PC-3 (cell line): ENCODE data around the gene DENND2D. TPM values are rescaled to one million over a fixed set of nuclear protein-coding genes. Genes with fewer than 3 reads are reported as not detected.

Experiments used
- ATAC-seq: fragments of 200-7000 bp; cut with Tn5 transposase; 2 replicates; pipeline ENCODE4 v1.9.1; 2020; ENCODE audit warnings: mild to moderate bottlenecking, moderate library complexity
- BruUV-seq: library from RNA; stranded (reverse); fragments of 400-500 nt; replicated peaks from 2 replicates; lab custom pipeline; 2021; lab: Mats Ljungman, UMichigan
- CTCF ChIA-PET: fragments of 300-600 bp; sonication (Branson Sonifier 250); formaldehyde crosslinking; loops from one replicate; lab custom pipeline; 2022; ENCODE audit warnings: antibody characterized with exemption; lab: Charles Lee
- POLR2A ChIA-PET: fragments of 300-600 bp; sonication (Branson Sonifier 250); formaldehyde crosslinking; loops from one replicate; lab custom pipeline; 2022; ENCODE audit warnings: antibody characterized with exemption; ENCODE audit not compliant: unreplicated experiment; lab: Charles Lee
- DNase-seq: peaks from one replicate; pipeline ENCODE4 v3.0.0-alpha.2; 2015
- H2AFZ ChIP-seq: fragments of 300-600 bp; sonication (generic); 2 replicates; pipeline ENCODE4 v1.6.0; 2016; ENCODE audit warnings: antibody characterized with exemption, low read length
- H3F3A ChIP-seq: fragments of 300-600 bp; sonication (generic); one replicate; pipeline ENCODE4 v1.6.0; 2017; ENCODE audit warnings: antibody characterized with exemption, low read length, control low read depth, mild to moderate bottlenecking; ENCODE audit not compliant: unreplicated experiment
- H3K27ac ChIP-seq: fragments of 300-600 bp; sonication (generic); 2 replicates; pipeline ENCODE4 v1.5.1; 2016; ENCODE audit warnings: mild to moderate bottlenecking, low read length
- H3K27me3 ChIP-seq: fragments of 300-600 bp; sonication (generic); 2 replicates; pipeline ENCODE4 v1.6.1; 2016; ENCODE audit warnings: low read length, mixed read lengths
- H3K36me3 ChIP-seq: fragments of 300-600 bp; sonication (generic); 2 replicates; pipeline ENCODE4 v1.6.1; 2016; ENCODE audit warnings: low read depth, mixed run types, low read length, mixed read lengths
- H3K4me1 ChIP-seq: fragments of 300-600 bp; sonication (generic); 2 replicates; pipeline ENCODE4 v1.5.1; 2016; ENCODE audit warnings: low read length; ENCODE audit not compliant: insufficient read depth
- H3K4me2 ChIP-seq: fragments of 300-600 bp; sonication (generic); 2 replicates; pipeline ENCODE4 v1.6.0; 2016; ENCODE audit warnings: low read length
- H3K4me3 ChIP-seq: fragments of 300-600 bp; sonication (generic); 2 replicates; pipeline ENCODE4 v1.5.1; 2016; ENCODE audit warnings: mild to moderate bottlenecking, low read length, mixed read lengths
- H3K79me2 ChIP-seq: fragments of 300-600 bp; sonication (generic); 2 replicates; pipeline ENCODE4 v1.6.1; 2017; ENCODE audit warnings: low read length, mixed read lengths
- H3K9ac ChIP-seq: fragments of 300-600 bp; sonication (generic); 2 replicates; pipeline ENCODE4 v1.6.0; 2016; ENCODE audit warnings: mild to moderate bottlenecking, low read length
- H3K9me2 ChIP-seq: fragments of 300-600 bp; sonication (generic); replicated peaks from 2 replicates; pipeline ENCODE4 v1.6.1; 2016; ENCODE audit warnings: mixed run types, low read length, mixed read lengths
- H3K9me3 ChIP-seq: fragments of 300-600 bp; sonication (generic); 2 replicates; pipeline ENCODE4 v1.6.1; 2016; ENCODE audit warnings: low read length, mixed read lengths
- H4K20me1 ChIP-seq: fragments of 300-600 bp; sonication (generic); 2 replicates; pipeline ENCODE4 v1.6.1; 2016; ENCODE audit warnings: low read length, mixed read lengths
- EZH2 ChIP-seq: fragments of 300-600 bp; sonication (generic); IDR thresholded peaks from one replicate; pipeline ENCODE4 v1.6.1; 2017; ENCODE audit warnings: antibody characterized with exemption, mild to moderate bottlenecking, low read length; ENCODE audit not compliant: unreplicated experiment
- EZH2phosphoT487 ChIP-seq: fragments of 300-600 bp; sonication (generic); IDR thresholded peaks from 2 replicates; pipeline ENCODE4 v1.6.1; 2018; ENCODE audit warnings: mild to moderate bottlenecking, antibody characterized with exemption, low read length, borderline replicate concordance
- intact Hi-C: fragments of 100-400 bp; cut with micrococcal nuclease; formaldehyde crosslinking; loops from 2 replicates; pipeline ENCODE4 v1.9.0; 2023
- total RNA-seq: library from RNA; depleted of rRNA; stranded (reverse); fragments of >200 nt; gene quantifications from 2 replicates; pipeline ENCODE4 v1.2.3, GENCODE V29; 2014
- TF ChIP-seq, protein P1 (sequence below): fragments of 300-600 bp; sonication (generic); conservative IDR thresholded peaks from 2 replicates; pipeline ENCODE4 v1.5.1; 2017; ENCODE audit warnings: antibody characterized with exemption, low read depth, mild to moderate bottlenecking, low read length

Gene DENND2D
- total RNA-seq, 1 experiment from 2014 or later = 4.0 TPM

DNA sequence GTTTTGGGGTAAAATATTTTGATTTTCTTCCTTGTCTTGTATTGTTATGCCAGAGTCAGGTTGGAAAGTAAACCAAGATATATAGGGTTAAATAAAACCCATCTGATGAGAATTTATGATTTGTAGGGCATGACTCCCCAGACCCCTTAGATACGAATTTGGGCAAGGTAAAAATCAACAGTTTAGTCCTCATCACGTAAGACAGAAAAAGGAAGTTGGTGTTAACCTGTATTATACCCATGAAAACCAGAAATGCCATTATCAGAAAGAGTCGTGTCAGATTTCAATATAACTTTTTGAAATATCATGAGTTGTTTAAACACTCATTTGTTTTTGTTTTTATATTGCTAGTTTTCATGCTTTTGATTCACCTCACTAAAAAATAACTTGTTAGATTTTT lies 48.6 kb downstream of the DENND2D start:
- Histone ChIP-seq H3K27me3 (no peaks in the 10 kb centered on the region), H3K9me3 (no peaks in the 10 kb centered on the region), H4K20me1 (no peaks in the 10 kb centered on the region), H2AFZ (no peak overlapping the region), H3K9ac (no peak overlapping the region), H3K4me1 (no peaks in the 10 kb centered on the region), H3K9me2 (no peaks in the 10 kb centered on the region), H3K4me3 (no peak overlapping the region), H3F3A (no peaks in the 10 kb centered on the region), H3K36me3 (peaks cover 51% of the 10 kb centered on the region), H3K79me2 (peaks cover 56% of the 10 kb centered on the region), H3K4me2 (no peak overlapping the region), H3K27ac (no peak overlapping the region)
- TF ChIP-seq, protein P1, sequence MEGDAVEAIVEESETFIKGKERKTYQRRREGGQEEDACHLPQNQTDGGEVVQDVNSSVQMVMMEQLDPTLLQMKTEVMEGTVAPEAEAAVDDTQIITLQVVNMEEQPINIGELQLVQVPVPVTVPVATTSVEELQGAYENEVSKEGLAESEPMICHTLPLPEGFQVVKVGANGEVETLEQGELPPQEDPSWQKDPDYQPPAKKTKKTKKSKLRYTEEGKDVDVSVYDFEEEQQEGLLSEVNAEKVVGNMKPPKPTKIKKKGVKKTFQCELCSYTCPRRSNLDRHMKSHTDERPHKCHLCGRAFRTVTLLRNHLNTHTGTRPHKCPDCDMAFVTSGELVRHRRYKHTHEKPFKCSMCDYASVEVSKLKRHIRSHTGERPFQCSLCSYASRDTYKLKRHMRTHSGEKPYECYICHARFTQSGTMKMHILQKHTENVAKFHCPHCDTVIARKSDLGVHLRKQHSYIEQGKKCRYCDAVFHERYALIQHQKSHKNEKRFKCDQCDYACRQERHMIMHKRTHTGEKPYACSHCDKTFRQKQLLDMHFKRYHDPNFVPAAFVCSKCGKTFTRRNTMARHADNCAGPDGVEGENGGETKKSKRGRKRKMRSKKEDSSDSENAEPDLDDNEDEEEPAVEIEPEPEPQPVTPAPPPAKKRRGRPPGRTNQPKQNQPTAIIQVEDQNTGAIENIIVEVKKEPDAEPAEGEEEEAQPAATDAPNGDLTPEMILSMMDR = no peak
- TF ChIP-seq EZH2 = no peak
- TF ChIP-seq EZH2phosphoT487 = no peak
- intact Hi-C loops = no loop called here
- DNase-seq (no peak), ATAC-seq (no peak)
- BruUV-seq = no TSS peak
- POLR2A ChIA-PET = no interaction called here
- CTCF ChIA-PET = no interaction called here

DNA sequence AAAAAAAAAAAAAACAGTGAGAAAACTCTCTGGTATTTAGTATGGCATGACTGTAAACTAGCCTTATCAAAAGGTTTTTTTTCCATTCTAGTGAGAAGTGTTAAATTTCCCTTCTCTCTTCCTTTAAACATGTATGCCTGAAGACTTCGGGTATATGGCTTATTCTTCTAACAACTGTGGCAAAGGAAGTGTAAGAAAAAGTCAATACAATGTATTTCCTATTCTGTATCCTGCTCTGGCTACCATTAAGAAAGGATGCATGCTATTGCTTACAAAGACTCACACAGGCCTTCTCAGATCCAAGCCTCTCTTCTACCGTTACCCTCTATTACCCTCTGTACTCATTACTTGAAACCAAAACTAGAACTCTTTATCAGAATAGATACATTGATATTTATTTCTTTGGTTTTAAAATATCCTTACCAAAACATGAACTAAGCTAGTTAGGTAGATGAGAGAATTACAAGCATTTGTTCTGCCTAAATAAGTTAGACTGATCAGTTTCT lies 52.0 kb downstream of the DENND2D start:
- H3K9me3 ChIP-seq = no peaks in the 10 kb centered on the region
- H3F3A ChIP-seq = no peaks in the 10 kb centered on the region
- no peaks in the 10 kb centered on the region for H4K20me1 ChIP-seq
- no peak overlapping the region for H3K4me3 ChIP-seq
- H3K4me2 ChIP-seq = no peak overlapping the region
- peaks cover 43% of the 10 kb centered on the region for H3K36me3 ChIP-seq
- no peak overlapping the region for H2AFZ ChIP-seq
- DNase-seq = no peak
- CTCF ChIA-PET = no interaction called here
- intact Hi-C loops = no loop called here
- H3K9ac ChIP-seq = no peak overlapping the region
- TF ChIP-seq EZH2phosphoT487 (no peak), EZH2 (no peak)
- TF ChIP-seq, protein P1 = no peak
- POLR2A ChIA-PET = no interaction called here
- H3K79me2 ChIP-seq = peaks cover 60% of the 10 kb centered on the region
- no peaks in the 10 kb centered on the region for H3K9me2 ChIP-seq
- H3K27ac ChIP-seq = no peak overlapping the region
- H3K4me1 ChIP-seq = no peaks in the 10 kb centered on the region
- no TSS peak for BruUV-seq
- ATAC-seq = no peak
- H3K27me3 ChIP-seq = no peaks in the 10 kb centered on the region

DNA sequence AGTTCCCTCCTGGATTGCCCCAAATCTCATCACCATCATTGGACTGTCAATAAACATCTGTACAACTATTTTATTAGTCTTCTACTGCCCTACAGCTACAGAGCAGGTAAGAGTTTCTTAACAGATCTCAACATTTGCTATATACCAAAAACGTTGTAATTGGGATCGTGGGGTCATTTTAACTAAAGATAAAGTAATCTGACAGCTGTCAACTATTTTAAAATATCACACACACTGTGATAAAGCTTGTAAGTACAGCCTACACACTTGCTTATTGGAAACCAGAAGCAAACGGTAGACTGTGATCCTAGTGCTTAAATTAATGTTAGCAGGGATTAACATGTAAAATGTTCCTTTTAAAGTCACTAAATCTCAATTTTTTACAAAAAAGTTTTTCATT lies 52.5 kb downstream of the DENND2D start:
- Histone ChIP-seq H3K27ac (no peak overlapping the region), H3K9ac (no peak overlapping the region), H3K4me1 (no peaks in the 10 kb centered on the region), H2AFZ (no peak overlapping the region), H3K79me2 (peaks cover 60% of the 10 kb centered on the region), H3K4me2 (no peak overlapping the region), H3K9me2 (no peaks in the 10 kb centered on the region), H4K20me1 (0 out of 2 replicates have a peak, but pooled peaks cover 3% of the 10 kb centered on the region), H3K9me3 (no peaks in the 10 kb centered on the region), H3K36me3 (peaks cover 38% of the 10 kb centered on the region), H3K27me3 (no peaks in the 10 kb centered on the region), H3K4me3 (no peak overlapping the region), H3F3A (no peaks in the 10 kb centered on the region)
- ChIA-PET POLR2A (no interaction called here), CTCF (no interaction called here)
- no peak for DNase-seq
- TF ChIP-seq EZH2 (no peak), EZH2phosphoT487 (no peak)
- TF ChIP-seq, protein P1 = no peak
- no TSS peak for BruUV-seq
- intact Hi-C loops = no loop called here
- no peak for ATAC-seq
